ENCODE data around the gene ANKRD55. TPM values are rescaled to one million over a fixed set of nuclear protein-coding genes. Genes with fewer than 3 reads are reported as not detected.

ANKRD55 gene
- total RNA-seq, 1 experiment from 2014 or later, result not detected

DNA sequence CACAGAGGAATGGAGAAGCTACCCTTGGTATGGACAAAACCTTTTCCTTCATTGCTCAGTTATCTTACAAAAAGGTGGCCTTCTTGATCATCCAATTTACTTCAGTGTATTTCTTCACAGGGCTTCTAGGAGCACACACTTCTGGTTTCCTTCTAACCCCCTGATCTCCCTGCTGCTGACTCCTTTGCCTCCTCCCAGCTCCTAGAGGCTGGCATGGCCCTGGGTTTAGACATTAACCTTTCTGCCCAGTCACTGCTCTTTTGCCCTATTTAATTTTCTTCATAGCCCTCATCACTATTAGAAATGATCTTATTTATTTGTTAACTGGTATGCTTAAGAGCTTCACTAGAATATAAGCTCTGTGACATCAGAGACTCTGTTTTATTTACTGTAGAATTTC, 63.2 kb downstream of the ANKRD55 start:
- Mint-ChIP-seq H3K9me3 (peaks cover 6% of the 10 kb centered on the region; the same call in 1 of the 2 replicates), H3K4me1 (peaks cover 8% of the 10 kb centered on the region), H3K27ac (no peak overlapping the region), H3K27me3 (ENCODE audit: low read depth) (no peaks in the 10 kb centered on the region), H3K4me3 (no peak overlapping the region), H3K36me3 (no peaks in the 10 kb centered on the region)
- ATAC-seq, result no peak
- TF ChIP-seq ZNF138 (CRISPR knock-in tag; conservative IDR thresholded peaks at IDR 0.05), result no peak
- no peak for DNase-seq (ENCODE audit: low spot score)
- ChIA-PET POLR2A (no interaction called here), CTCF (no interaction called here)

DNA sequence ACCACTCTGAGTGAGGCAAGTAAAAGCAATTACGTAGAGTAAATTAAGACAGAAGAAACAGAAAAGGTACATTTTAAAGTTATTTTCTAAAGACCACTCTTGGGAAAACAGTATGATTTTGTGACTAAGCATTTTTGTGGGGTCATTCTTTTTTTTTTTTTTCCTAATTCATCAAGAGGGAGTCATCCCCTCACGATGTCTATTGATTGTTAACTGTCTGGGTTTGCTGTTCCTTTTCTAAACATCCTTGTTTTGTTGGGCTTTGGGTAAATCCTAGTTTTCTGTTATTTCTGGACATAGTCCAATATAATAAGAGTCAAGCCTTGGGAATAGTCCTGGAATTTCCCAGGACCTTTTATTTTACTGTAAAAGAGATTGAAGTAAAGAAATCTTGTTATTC, 63.8 kb downstream of the ANKRD55 start:
- ATAC-seq (no peak), DNase-seq (ENCODE audit: low spot score) (no peak)
- no peak overlapping the region for H3K4me3 Mint-ChIP-seq
- H3K36me3 Mint-ChIP-seq, result no peaks in the 10 kb centered on the region
- ChIA-PET POLR2A (no interaction called here), CTCF (no interaction called here)
- H3K27me3 Mint-ChIP-seq (ENCODE audit: low read depth), result no peaks in the 10 kb centered on the region
- peaks cover 2% of the 10 kb centered on the region for H3K4me1 Mint-ChIP-seq
- no peak overlapping the region for H3K27ac Mint-ChIP-seq
- no peak for TF ChIP-seq RORB (CRISPR knock-in tag; IDR thresholded peaks at IDR 0.05)
- TF ChIP-seq, protein P1, sequence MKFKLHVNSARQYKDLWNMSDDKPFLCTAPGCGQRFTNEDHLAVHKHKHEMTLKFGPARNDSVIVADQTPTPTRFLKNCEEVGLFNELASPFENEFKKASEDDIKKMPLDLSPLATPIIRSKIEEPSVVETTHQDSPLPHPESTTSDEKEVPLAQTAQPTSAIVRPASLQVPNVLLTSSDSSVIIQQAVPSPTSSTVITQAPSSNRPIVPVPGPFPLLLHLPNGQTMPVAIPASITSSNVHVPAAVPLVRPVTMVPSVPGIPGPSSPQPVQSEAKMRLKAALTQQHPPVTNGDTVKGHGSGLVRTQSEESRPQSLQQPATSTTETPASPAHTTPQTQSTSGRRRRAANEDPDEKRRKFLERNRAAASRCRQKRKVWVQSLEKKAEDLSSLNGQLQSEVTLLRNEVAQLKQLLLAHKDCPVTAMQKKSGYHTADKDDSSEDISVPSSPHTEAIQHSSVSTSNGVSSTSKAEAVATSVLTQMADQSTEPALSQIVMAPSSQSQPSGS (CRISPR knock-in tag; IDR thresholded peaks at IDR 0.05; ENCODE audit: borderline replicate concordance, low read depth), result no peak
- no peak for TF ChIP-seq ZNF396 (CRISPR knock-in tag; IDR thresholded peaks at IDR 0.05; ENCODE audit: borderline replicate concordance)
- no peak for TF ChIP-seq MXD4 (CRISPR knock-in tag; IDR thresholded peaks at IDR 0.05; ENCODE audit: borderline replicate concordance)
- TF ChIP-seq TEAD1 (CRISPR knock-in tag; IDR thresholded peaks at IDR 0.05), result no peak
- TF ChIP-seq, protein P2, sequence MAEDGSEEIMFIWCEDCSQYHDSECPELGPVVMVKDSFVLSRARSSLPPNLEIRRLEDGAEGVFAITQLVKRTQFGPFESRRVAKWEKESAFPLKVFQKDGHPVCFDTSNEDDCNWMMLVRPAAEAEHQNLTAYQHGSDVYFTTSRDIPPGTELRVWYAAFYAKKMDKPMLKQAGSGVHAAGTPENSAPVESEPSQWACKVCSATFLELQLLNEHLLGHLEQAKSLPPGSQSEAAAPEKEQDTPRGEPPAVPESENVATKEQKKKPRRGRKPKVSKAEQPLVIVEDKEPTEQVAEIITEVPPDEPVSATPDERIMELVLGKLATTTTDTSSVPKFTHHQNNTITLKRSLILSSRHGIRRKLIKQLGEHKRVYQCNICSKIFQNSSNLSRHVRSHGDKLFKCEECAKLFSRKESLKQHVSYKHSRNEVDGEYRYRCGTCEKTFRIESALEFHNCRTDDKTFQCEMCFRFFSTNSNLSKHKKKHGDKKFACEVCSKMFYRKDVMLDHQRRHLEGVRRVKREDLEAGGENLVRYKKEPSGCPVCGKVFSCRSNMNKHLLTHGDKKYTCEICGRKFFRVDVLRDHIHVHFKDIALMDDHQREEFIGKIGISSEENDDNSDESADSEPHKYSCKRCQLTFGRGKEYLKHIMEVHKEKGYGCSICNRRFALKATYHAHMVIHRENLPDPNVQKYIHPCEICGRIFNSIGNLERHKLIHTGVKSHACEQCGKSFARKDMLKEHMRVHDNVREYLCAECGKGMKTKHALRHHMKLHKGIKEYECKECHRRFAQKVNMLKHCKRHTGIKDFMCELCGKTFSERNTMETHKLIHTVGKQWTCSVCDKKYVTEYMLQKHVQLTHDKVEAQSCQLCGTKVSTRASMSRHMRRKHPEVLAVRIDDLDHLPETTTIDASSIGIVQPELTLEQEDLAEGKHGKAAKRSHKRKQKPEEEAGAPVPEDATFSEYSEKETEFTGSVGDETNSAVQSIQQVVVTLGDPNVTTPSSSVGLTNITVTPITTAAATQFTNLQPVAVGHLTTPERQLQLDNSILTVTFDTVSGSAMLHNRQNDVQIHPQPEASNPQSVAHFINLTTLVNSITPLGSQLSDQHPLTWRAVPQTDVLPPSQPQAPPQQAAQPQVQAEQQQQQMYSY (CRISPR knock-in tag; IDR thresholded peaks at IDR 0.05), result no peak
- TF ChIP-seq, protein P3, sequence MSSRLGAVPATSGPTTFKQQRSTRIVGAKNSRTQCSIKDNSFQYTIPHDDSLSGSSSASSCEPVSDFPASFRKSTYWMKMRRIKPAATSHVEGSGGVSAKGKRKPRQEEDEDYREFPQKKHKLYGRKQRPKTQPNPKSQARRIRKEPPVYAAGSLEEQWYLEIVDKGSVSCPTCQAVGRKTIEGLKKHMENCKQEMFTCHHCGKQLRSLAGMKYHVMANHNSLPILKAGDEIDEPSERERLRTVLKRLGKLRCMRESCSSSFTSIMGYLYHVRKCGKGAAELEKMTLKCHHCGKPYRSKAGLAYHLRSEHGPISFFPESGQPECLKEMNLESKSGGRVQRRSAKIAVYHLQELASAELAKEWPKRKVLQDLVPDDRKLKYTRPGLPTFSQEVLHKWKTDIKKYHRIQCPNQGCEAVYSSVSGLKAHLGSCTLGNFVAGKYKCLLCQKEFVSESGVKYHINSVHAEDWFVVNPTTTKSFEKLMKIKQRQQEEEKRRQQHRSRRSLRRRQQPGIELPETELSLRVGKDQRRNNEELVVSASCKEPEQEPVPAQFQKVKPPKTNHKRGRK (CRISPR knock-in tag; IDR thresholded peaks at IDR 0.05; ENCODE audit: borderline replicate concordance), result no peak
- TF ChIP-seq ESRRA (CRISPR knock-in tag; IDR thresholded peaks at IDR 0.05; ENCODE audit: borderline replicate concordance), result no peak
- TF ChIP-seq FOXK1 (CRISPR knock-in tag; IDR thresholded peaks at IDR 0.05), result no peak
- TF ChIP-seq, protein P4, sequence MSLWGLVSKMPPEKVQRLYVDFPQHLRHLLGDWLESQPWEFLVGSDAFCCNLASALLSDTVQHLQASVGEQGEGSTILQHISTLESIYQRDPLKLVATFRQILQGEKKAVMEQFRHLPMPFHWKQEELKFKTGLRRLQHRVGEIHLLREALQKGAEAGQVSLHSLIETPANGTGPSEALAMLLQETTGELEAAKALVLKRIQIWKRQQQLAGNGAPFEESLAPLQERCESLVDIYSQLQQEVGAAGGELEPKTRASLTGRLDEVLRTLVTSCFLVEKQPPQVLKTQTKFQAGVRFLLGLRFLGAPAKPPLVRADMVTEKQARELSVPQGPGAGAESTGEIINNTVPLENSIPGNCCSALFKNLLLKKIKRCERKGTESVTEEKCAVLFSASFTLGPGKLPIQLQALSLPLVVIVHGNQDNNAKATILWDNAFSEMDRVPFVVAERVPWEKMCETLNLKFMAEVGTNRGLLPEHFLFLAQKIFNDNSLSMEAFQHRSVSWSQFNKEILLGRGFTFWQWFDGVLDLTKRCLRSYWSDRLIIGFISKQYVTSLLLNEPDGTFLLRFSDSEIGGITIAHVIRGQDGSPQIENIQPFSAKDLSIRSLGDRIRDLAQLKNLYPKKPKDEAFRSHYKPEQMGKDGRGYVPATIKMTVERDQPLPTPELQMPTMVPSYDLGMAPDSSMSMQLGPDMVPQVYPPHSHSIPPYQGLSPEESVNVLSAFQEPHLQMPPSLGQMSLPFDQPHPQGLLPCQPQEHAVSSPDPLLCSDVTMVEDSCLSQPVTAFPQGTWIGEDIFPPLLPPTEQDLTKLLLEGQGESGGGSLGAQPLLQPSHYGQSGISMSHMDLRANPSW (CRISPR knock-in tag; conservative IDR thresholded peaks at IDR 0.05; ENCODE audit: low read depth), result no peak
- TF ChIP-seq ZNF138 (CRISPR knock-in tag; conservative IDR thresholded peaks at IDR 0.05), result no peak
- no peak for TF ChIP-seq TCF7 (CRISPR knock-in tag; IDR thresholded peaks at IDR 0.05; ENCODE audit: low read depth)
- TF ChIP-seq NFYB (CRISPR knock-in tag; conservative IDR thresholded peaks at IDR 0.05; ENCODE audit: low read depth), result no peak
- no peak for TF ChIP-seq SMAD4 (CRISPR knock-in tag; IDR thresholded peaks at IDR 0.05)
- peaks cover 6% of the 10 kb centered on the region; the same call in 1 of the 2 replicates for H3K9me3 Mint-ChIP-seq

All from WTC11 (cell line).